Measurements from ENCODE around the gene TNRC6C. TPM values are rescaled to one million over a fixed set of nuclear protein-coding genes. Genes with fewer than 3 reads are reported as not detected.

Gene TNRC6C
- total RNA-seq, 4 donors from 2014 or later, result 9.1 to 32.7 (median 14.3) TPM

GRCh38 chr17:78105551-78105950 lies 147.0 kb downstream of the TNRC6C start:
- Histone ChIP-seq H3K27me3 (no peaks in the 10 kb centered on the region), H3K4me1 (no peaks in the 10 kb centered on the region), H3K36me3 (peaks cover 8 to 24% of the 10 kb centered on the region in 2 donors), H3K4me3 (replicated peaks in 1 of 3) (no peak overlapping the region), H3K9me3 (no peaks in the 10 kb centered on the region), H3K27ac (no peak overlapping the region)
- DNase-seq, result no peak
- no peak for TF ChIP-seq CTCF (IDR thresholded peaks at IDR 0.05)
- no peak for TF ChIP-seq POLR2A (IDR thresholded peaks at IDR 0.05)
- intact Hi-C loops (cut with DNase I), result no loop called here
- WGBS, 2 donors, result 76 to 81% methylated on average over 13 of the region's 13 CpGs

GRCh38 chr17:78106211-78106610 lies 147.7 kb downstream of the TNRC6C start:
- DNase-seq, result no peak
- no peak overlapping the region for H3K27ac ChIP-seq
- intact Hi-C loops (cut with DNase I), result no loop called here
- H3K9me3 ChIP-seq, result no peaks in the 10 kb centered on the region
- H3K4me1 ChIP-seq, result no peaks in the 10 kb centered on the region
- no peaks in the 10 kb centered on the region for H3K27me3 ChIP-seq
- TF ChIP-seq CTCF (IDR thresholded peaks at IDR 0.05) (no peak), POLR2A (IDR thresholded peaks at IDR 0.05) (no peak)
- 90% methylated on average over 15 of the region's 15 CpGs for WGBS, 2 donors
- H3K36me3 ChIP-seq, result peaks cover 8 to 24% of the 10 kb centered on the region in 2 donors
- no peak overlapping the region for H3K4me3 ChIP-seq (replicated peaks in 1 of 3)

- Histone ChIP-seq H3K4me1 (peaks cover 0 to 2% of the 10 kb centered on the region in 2 donors), H3K36me3 (peaks cover 8 to 23% of the 10 kb centered on the region in 2 donors), H3K27me3 (no peaks in the 10 kb centered on the region), H3K9me3 (no peaks in the 10 kb centered on the region), H3K4me3 (replicated peaks in 1 of 3) (no peak overlapping the region), H3K27ac (no peak overlapping the region)
- no peak for DNase-seq
- intact Hi-C loops (cut with DNase I), result no loop called here
- TF ChIP-seq POLR2A (IDR thresholded peaks at IDR 0.05) (no peak), CTCF (IDR thresholded peaks at IDR 0.05) (no peak)
- WGBS, 2 donors, result 81 to 85% methylated on average over 10 of the region's 10 CpGs
Measured at GRCh38 chr17:78107457-78107856, 149.0 kb downstream of the TNRC6C start.

GRCh38 chr17:78107976-78108725 lies 149.6 kb downstream of the TNRC6C start:
- peaks cover 0 to 8% of the 10 kb centered on the region in 2 donors for H3K4me1 ChIP-seq
- no peaks in the 10 kb centered on the region for H3K9me3 ChIP-seq
- intact Hi-C loops (cut with DNase I), result no loop called here
- DNase-seq, result no peak
- H3K36me3 ChIP-seq, result peaks cover 8 to 16% of the 10 kb centered on the region in 2 donors
- no peak for TF ChIP-seq CTCF (IDR thresholded peaks at IDR 0.05)
- no peak for TF ChIP-seq POLR2A (IDR thresholded peaks at IDR 0.05)
- WGBS, 2 donors, result 92 to 93% methylated on average over 20 to 21 of the region's 21 CpGs
- H3K4me3 ChIP-seq (replicated peaks in 1 of 3), result no peak overlapping the region
- no peaks in the 10 kb centered on the region for H3K27me3 ChIP-seq
- H3K27ac ChIP-seq, result no peak overlapping the region

GRCh38 chr17:78108726-78109488 lies 150.4 kb downstream of the TNRC6C start:
- Histone ChIP-seq H3K36me3 (peaks cover 8% of the 10 kb centered on the region in 2 donors), H3K9me3 (no peaks in the 10 kb centered on the region)
- 85 to 86% methylated on average over 18 of the region's 18 CpGs for WGBS, 2 donors

More at GRCh38 chr17:78108726-78109488, 150.4 kb downstream of the TNRC6C start:
- intact Hi-C loops (cut with DNase I), result no loop called here
- H3K27ac ChIP-seq, result no peak overlapping the region
- peaks cover under 1 to 11% of the 10 kb centered on the region in 2 donors for H3K4me1 ChIP-seq
- H3K4me3 ChIP-seq (replicated peaks in 1 of 3), result no peak overlapping the region
- H3K27me3 ChIP-seq, result no peaks in the 10 kb centered on the region
- DNase-seq, result no peak
- TF ChIP-seq CTCF (IDR thresholded peaks at IDR 0.05), result no peak
- no peak for TF ChIP-seq POLR2A (IDR thresholded peaks at IDR 0.05)
